Common myeloid progenitor, CD34-positive (primary cell): ENCODE results near the gene UGT2B17.
"Not testable (repeated sequence)": the region's sequence is repeated elsewhere in the genome, so short reads cannot be mapped to it uniquely, and the experiment has no call there.

Experiments used
- CTCF ChIA-PET: fragments of 350-600 bp; sonication (Branson Sonifier 250); formaldehyde crosslinking; loops from one replicate; lab custom pipeline; 2021; ENCODE audit warnings: antibody characterized with exemption; lab: Charles Lee
- POLR2A ChIA-PET: fragments of 350-600 bp; sonication (Branson Sonifier 250); formaldehyde crosslinking; loops from one replicate; lab custom pipeline; 2021; ENCODE audit warnings: antibody characterized with exemption; lab: Charles Lee
- DNase-seq, 3 donors: peaks; one replicate each; pipeline versions ENCODE4 v3.0.0 to v3.0.0-alpha.2; 2013
- H3K27ac ChIP-seq, 2 experiments: 1 replicate in 1 of 2; 2 replicates in 1 of 2; pipeline ENCODE4 v1.7.0; 2013; ENCODE audit warnings: inconsistent platforms in 2 of 2, low read length in 2 of 2, mild to moderate bottlenecking in 2 of 2, low read depth in 1 of 2, moderate library complexity in 1 of 2; ENCODE audit not compliant: severe bottlenecking in 2 of 2, insufficient read depth in 1 of 2, poor library complexity in 1 of 2
- H3K27me3 ChIP-seq, 5 experiments: replicated peaks in 2 of 5; 1 replicate in 3 of 5; 2 replicates in 2 of 5; pipeline versions ENCODE4 v1.6.1 to v1.7.0; 2013; ENCODE audit warnings: low read length in 4 of 5, mild to moderate bottlenecking in 2 of 5, moderate library complexity in 2 of 5, inconsistent platforms in 1 of 5; ENCODE audit not compliant: insufficient read depth in 5 of 5, control insufficient read depth in 4 of 5
- H3K36me3 ChIP-seq, 4 experiments: 1 replicate in 2 of 4; 2 replicates in 2 of 4; pipeline versions ENCODE4 v1.6.1 to v1.7.0; 2013; ENCODE audit warnings: low read length in 3 of 4, control low read depth in 1 of 4, mild to moderate bottlenecking in 1 of 4; ENCODE audit not compliant: control insufficient read depth in 4 of 4, insufficient read depth in 4 of 4
- H3K4me1 ChIP-seq, 4 experiments: 1 replicate in 3 of 4; 2 replicates in 1 of 4; pipeline versions ENCODE4 v1.6.1 to v1.7.1; 2013; ENCODE audit warnings: low read length in 3 of 4, mild to moderate bottlenecking in 3 of 4, control low read depth in 1 of 4, inconsistent platforms in 1 of 4, moderate library complexity in 1 of 4; ENCODE audit not compliant: control insufficient read depth in 4 of 4, insufficient read depth in 4 of 4; ENCODE audit errors: control extremely low read depth in 1 of 4
- H3K4me3 ChIP-seq, 7 experiments: 1 replicate in 4 of 7; 2 replicates in 3 of 7; pipeline versions ENCODE4 v1.5.1 to v1.7.0; 2013; ENCODE audit warnings: mild to moderate bottlenecking in 7 of 7, low read length in 6 of 7, moderate library complexity in 6 of 7, inconsistent platforms in 2 of 7, low read depth in 2 of 7, control low read depth in 1 of 7; ENCODE audit not compliant: insufficient read depth in 4 of 7, control insufficient read depth in 1 of 7; ENCODE audit errors: extremely low read depth in 1 of 7
- H3K9me3 ChIP-seq, 5 experiments: 1 replicate in 4 of 5; 2 replicates in 1 of 5; pipeline versions ENCODE4 v1.6.1 to v1.7.1; 2013; ENCODE audit warnings: low read length in 4 of 5, mild to moderate bottlenecking in 2 of 5, inconsistent platforms in 1 of 5, low read depth in 1 of 5, moderate library complexity in 1 of 5; ENCODE audit not compliant: control insufficient read depth in 4 of 5, insufficient read depth in 2 of 5; ENCODE audit errors: control extremely low read depth in 1 of 5
- WGBS: methylation state at CpG from one replicate; pipeline ENCODE4 v1.1.5; 2013; ENCODE audit not compliant: insufficient coverage; 5-methylcytosine and 5-hydroxymethylcytosine counted together

UGT2B17 gene

DNA sequence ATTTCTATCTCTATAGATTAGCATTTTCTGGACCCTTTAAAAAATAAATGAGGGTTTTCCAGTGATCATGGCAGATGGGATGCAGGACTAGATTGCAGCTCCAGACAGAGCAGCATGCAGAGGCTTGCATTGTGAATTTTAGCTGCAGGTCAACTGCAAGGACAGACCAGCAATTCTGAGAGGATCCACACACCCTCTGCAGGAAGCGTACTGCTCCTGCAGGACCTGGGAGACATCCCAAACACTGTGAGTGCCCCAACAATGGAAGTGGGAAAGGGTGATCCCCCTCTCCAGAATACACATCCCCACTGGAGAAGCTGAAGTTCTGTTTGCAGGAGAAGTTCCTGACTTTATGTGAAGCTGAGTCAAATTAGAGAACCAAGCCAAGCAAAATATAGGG, 7.1 kb downstream of the UGT2B17 start:
- H3K27me3 ChIP-seq, H3K9me3 ChIP-seq, DNase-seq, H3K4me3 ChIP-seq, H3K27ac ChIP-seq, POLR2A ChIA-PET, CTCF ChIA-PET, H3K4me1 ChIP-seq, H3K36me3 ChIP-seq: not testable (repeated sequence)
- no CpG with 5 or more reads among the region's 1 CpG for WGBS

DNA sequence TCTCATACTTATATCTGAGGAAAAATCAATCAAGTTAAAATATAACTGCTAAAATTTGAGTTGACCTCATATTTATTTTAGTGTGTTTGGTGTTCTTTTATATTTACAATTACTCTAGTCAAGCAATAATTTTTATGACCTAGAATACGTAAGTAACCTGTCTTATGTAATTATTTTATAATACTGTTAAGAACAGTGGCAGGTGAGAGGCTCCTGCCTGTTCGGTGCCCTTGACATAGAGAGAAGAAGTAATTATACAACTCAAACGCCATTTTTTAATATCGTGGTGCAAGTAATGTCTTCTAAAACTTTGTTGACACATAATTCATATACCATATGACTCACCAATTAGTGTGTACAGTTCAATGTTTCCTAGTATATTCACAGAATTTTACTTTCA, 7.6 kb downstream of the UGT2B17 start:
- H3K9me3 ChIP-seq, H3K4me1 ChIP-seq, POLR2A ChIA-PET, H3K36me3 ChIP-seq, H3K27me3 ChIP-seq, H3K27ac ChIP-seq, DNase-seq, H3K4me3 ChIP-seq, CTCF ChIA-PET: not testable (repeated sequence)
- no CpG with 5 or more reads among the region's 4 CpGs for WGBS

DNA sequence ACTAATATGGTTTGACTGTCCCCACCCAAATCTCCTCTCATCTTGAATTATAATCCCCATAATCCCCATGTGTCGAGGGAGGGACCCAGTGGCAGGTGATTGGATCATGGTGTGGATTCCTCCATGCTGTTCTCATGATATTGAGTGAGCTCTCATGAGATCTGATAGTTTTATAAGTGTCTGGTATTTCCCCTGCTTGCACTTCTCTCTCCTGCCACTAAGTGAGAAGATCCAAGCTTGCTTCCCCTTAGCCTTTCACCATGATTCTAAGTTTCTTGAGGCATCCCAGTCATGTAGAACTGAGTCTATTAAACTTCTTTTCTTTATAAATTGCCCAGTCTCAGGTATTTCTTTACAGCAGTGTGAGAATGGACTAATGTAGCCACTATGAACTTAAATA, 9.8 kb downstream of the UGT2B17 start:
- no CpG with 5 or more reads among the region's 1 CpG for WGBS
- H3K4me3 ChIP-seq, H3K9me3 ChIP-seq, CTCF ChIA-PET, H3K27me3 ChIP-seq, H3K4me1 ChIP-seq, DNase-seq, H3K36me3 ChIP-seq, H3K27ac ChIP-seq, POLR2A ChIA-PET: not testable (repeated sequence)

DNA sequence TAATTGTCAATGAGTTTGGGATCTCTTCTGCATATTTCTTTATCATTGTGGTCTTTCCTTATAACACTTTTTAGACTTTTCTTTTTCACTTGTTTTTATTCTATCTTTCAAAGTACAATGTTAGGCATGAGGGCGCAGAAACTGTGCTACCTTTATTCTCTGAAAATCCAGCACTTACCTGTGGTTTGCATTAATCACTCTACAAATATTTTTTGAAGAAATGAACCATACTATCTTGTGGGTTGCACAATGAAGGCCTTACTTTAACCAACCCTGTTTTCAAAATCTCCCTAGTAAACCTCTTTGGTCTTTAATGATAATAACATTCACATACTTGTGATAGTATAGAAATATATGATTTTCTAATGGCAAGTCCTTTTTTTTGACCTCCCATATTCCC, 11.0 kb downstream of the UGT2B17 start:
- H3K4me3 ChIP-seq, DNase-seq, H3K4me1 ChIP-seq, H3K9me3 ChIP-seq, H3K27me3 ChIP-seq, H3K27ac ChIP-seq, CTCF ChIA-PET, H3K36me3 ChIP-seq, POLR2A ChIA-PET: not testable (repeated sequence)
- WGBS: no CpG with 5 or more reads among the region's 1 CpG

DNA sequence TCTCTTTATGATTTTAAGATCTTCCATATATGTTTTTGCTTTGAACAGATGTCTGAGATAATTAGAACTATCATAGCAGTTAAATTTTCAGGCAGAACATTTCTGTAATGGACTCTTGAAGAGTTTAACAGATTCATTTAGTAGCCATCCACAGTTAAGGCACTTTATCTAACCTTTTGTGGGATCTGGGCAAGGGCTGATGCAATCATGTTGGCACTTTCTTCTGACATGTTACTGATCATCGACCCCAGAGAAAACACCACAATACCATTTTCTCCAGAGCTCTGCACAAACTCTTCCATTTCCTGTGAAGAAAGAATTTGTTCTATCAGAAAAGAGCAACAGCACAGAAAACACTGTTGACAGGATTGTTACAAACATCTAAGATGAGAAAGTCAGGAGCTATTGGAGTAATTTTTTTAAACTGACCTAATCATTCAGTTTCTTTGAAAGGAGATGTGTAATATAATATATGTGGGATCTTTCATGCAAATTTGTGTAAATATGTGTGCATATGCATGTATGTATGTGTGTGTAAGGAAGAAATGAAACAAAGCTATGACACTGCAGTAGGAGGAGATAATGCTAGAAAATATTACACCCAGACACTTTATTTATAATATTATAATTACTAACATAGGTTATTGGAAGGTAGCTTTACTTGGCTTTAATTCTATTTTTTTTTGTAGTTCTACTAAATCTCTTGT, 15.6 kb downstream of the UGT2B17 start:
- H3K36me3 ChIP-seq, DNase-seq, H3K4me3 ChIP-seq, CTCF ChIA-PET, H3K4me1 ChIP-seq, H3K27ac ChIP-seq, H3K9me3 ChIP-seq, H3K27me3 ChIP-seq, POLR2A ChIA-PET: not testable (repeated sequence)
- WGBS: no CpG with 5 or more reads among the region's 1 CpG

DNA sequence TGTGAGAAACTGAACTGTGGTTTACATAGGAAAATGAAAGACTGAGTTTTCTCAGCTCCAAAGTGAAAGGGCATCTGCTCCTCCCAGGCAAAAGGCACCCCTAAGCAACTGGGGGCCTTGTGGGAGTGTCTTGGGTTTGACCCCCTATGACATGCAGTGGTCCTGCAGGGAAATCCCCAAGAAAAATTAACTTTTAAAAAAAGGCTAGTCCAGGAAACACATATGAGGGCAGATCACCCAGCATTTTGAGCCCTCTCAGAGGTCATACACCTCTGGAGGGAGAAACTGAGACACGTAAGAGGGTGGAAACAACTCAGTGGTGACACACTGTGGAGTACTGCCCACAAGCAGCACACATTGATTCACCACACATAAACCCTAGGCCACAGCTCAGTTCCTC, 22.3 kb downstream of the UGT2B17 start:
- H3K9me3 ChIP-seq, CTCF ChIA-PET, H3K4me1 ChIP-seq, H3K27ac ChIP-seq, H3K36me3 ChIP-seq, H3K27me3 ChIP-seq, DNase-seq, H3K4me3 ChIP-seq, POLR2A ChIA-PET: not testable (repeated sequence)
- no CpG with 5 or more reads among the region's 1 CpG for WGBS

DNA sequence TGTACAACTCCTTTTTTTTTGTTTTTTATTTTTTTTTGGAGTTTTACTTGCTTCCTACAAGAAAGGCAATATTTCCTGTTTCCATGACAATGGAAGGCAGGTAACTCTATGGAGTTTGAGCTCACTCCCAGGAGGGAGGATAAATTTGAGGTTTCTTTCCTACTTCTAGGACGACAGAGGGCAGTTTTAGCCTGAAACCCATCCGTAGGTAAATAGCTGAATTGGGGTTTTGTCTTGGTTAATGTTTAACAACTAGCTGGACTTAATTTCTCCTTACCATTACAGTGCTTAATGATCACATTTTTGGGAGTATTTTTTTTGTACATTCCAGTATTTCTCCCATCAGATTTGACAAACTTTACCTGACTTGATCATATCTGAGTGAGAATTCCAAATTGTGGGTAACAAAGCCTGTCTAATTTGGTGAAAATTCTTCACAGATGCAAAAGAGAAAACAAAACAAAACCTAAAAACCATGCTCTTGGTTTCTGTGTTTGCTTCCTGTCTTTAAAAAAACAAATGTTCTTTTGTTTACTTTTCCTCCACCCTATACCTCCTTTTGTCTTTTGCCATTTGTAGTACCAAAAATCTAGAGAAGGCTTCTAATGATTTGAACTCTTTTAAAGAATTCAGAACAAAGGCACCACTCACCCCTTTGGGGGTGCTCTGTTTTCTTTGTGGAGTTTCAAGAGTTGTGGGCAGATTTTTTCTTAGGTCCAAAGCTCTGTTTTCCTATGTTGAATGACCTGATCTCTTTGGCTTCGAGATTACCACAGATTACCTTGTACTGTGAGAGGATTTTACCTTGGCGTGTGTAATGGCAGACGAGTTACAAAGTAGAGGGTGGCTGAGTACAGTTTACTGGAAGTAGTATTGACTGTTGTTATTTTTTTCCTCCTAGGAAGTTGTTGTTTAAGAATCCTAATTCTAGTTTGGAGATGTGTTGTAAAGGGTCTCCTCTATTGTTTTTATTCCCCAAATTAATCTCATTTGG, 23.0 kb downstream of the UGT2B17 start:
- H3K9me3 ChIP-seq, H3K4me1 ChIP-seq, H3K36me3 ChIP-seq, H3K27ac ChIP-seq, DNase-seq, H3K27me3 ChIP-seq, CTCF ChIA-PET, H3K4me3 ChIP-seq, POLR2A ChIA-PET: not testable (repeated sequence)
- WGBS: no CpG with 5 or more reads among the region's 5 CpGs
